IMR-90 (cell line): Measurements from ENCODE around the gene ABHD2. TPM values are rescaled to one million over a fixed set of nuclear protein-coding genes. Genes with fewer than 3 reads are reported as not detected.

ENCODE experiments used
- ATAC-seq: fragments of 200-7000 bp; cut with Tn5 transposase; 2 replicates; pipeline ENCODE4 v1.9.1; 2020; ENCODE audit warnings: low read depth, mild to moderate bottlenecking, moderate library complexity
- BruUV-seq: library from RNA; stranded (reverse); fragments of 400-500 nt; replicated peaks from 2 replicates; lab custom pipeline; 2021; lab: Mats Ljungman, UMichigan
- CTCF ChIA-PET: fragments of 300-600 bp; formaldehyde crosslinking; extraction: SDS; loops from one replicate; lab custom pipeline; 2021; ENCODE audit warnings: antibody characterized with exemption; lab: Yijun Ruan, JAX
- POLR2A ChIA-PET: fragments of 300-600 bp; sonication (Branson Sonifier 250); formaldehyde crosslinking; loops from one replicate; lab custom pipeline; 2022; ENCODE audit warnings: antibody characterized with exemption; ENCODE audit not compliant: unreplicated experiment; lab: Charles Lee
- DNase-seq: peaks from one replicate; pipeline ENCODE4 v3.0.0; 2013
- H2AFZ ChIP-seq: replicated peaks from 2 replicates; pipeline ENCODE3; 2013; ENCODE audit warnings: low read length, mild to moderate bottlenecking; ENCODE audit not compliant: poor library complexity
- H2AK5ac ChIP-seq: 2 replicates; pipeline ENCODE4 v1.6.1; 2013; ENCODE audit warnings: low read depth, low read length, inconsistent platforms
- H2AK9ac ChIP-seq: replicated peaks from 2 replicates; pipeline ENCODE3; 2013; ENCODE audit warnings: mild to moderate bottlenecking, low read depth, low read length, moderate library complexity; ENCODE audit not compliant: poor library complexity
- H2BK120ac ChIP-seq: 2 replicates; pipeline ENCODE4 v1.6.1; 2013; ENCODE audit warnings: low read depth, low read length, inconsistent platforms
- H2BK15ac ChIP-seq: 3 replicates; pipeline ENCODE4 v1.6.1; 2013; ENCODE audit warnings: low read depth, low read length, inconsistent platforms
- H2BK20ac ChIP-seq: 2 replicates; pipeline ENCODE4 v1.6.1; 2013; ENCODE audit warnings: low read depth, mild to moderate bottlenecking, inconsistent platforms, low read length, moderate library complexity
- H2BK5ac ChIP-seq: 2 replicates; pipeline ENCODE4 v1.6.1; 2013; ENCODE audit warnings: mild to moderate bottlenecking, low read depth, low read length, inconsistent platforms; ENCODE audit not compliant: poor library complexity, severe bottlenecking
- H3K14ac ChIP-seq: replicated peaks from 2 replicates; pipeline ENCODE4 v1.6.1; 2013; ENCODE audit warnings: low read depth, low read length, inconsistent platforms
- H3K18ac ChIP-seq: 2 replicates; pipeline ENCODE4 v1.6.1; 2013; ENCODE audit warnings: low read depth, low read length, control low read depth
- H3K23ac ChIP-seq: 2 replicates; pipeline ENCODE4 v1.6.1; 2013; ENCODE audit warnings: low read depth, low read length, inconsistent platforms
- H3K27ac ChIP-seq: 2 replicates; pipeline ENCODE4 v1.5.1; 2013; ENCODE audit warnings: mild to moderate bottlenecking, control low read depth, low read length; ENCODE audit not compliant: insufficient read depth
- H3K27me3 ChIP-seq: 2 replicates; pipeline ENCODE4 v1.6.1; 2013; ENCODE audit warnings: low read length; ENCODE audit not compliant: control insufficient read depth, insufficient read depth
- H3K36me3 ChIP-seq: 2 replicates; pipeline ENCODE4 v1.6.1; 2013; ENCODE audit warnings: low read length, mixed read lengths; ENCODE audit not compliant: control insufficient read depth, insufficient read depth
- H3K4ac ChIP-seq: 2 replicates; pipeline ENCODE4 v1.6.1; 2013; ENCODE audit warnings: low read depth, low read length, inconsistent platforms
- H3K4me1 ChIP-seq: 2 replicates; pipeline ENCODE4 v1.6.1; 2013; ENCODE audit warnings: low read length, mixed read lengths; ENCODE audit not compliant: control insufficient read depth, insufficient read depth
- H3K4me2 ChIP-seq: 2 replicates; pipeline ENCODE4 v1.6.1; 2013; ENCODE audit warnings: low read depth, mild to moderate bottlenecking, control low read depth, low read length, moderate library complexity
- H3K4me3 ChIP-seq: 2 replicates; pipeline ENCODE4 v1.5.1; 2013; ENCODE audit warnings: low read depth, mild to moderate bottlenecking, control low read depth, low read length, moderate library complexity; ENCODE audit not compliant: insufficient read depth
- H3K56ac ChIP-seq: 2 replicates; pipeline ENCODE4 v1.6.1; 2013; ENCODE audit warnings: low read length, inconsistent platforms; ENCODE audit not compliant: insufficient read depth; ENCODE audit errors: extremely low read depth
- H3K79me1 ChIP-seq, 2 experiments: 2 replicates each; pipeline ENCODE4 v1.6.1; 2013; ENCODE audit warnings: low read length in 2 of 2, inconsistent platforms in 1 of 2, low read depth in 1 of 2
- H3K9ac ChIP-seq: 2 replicates; pipeline ENCODE4 v1.6.1; 2013; ENCODE audit warnings: low read depth, low read length, control low read depth
- H3K9me1 ChIP-seq: 2 replicates; pipeline ENCODE4 v1.6.1; 2013; ENCODE audit warnings: low read length, inconsistent platforms; ENCODE audit not compliant: insufficient read depth
- H3K9me3 ChIP-seq: 2 replicates; pipeline ENCODE4 v1.6.1; 2013; ENCODE audit warnings: low read length; ENCODE audit not compliant: control insufficient read depth, insufficient read depth
- H4K20me1 ChIP-seq: 2 replicates; pipeline ENCODE4 v1.6.1; 2013; ENCODE audit warnings: low read length, inconsistent platforms; ENCODE audit not compliant: insufficient read depth
- H4K5ac ChIP-seq: 2 replicates; pipeline ENCODE4 v1.6.1; 2013; ENCODE audit warnings: mild to moderate bottlenecking, low read depth, low read length, control low read depth
- H4K8ac ChIP-seq, 2 experiments: 2 replicates each; pipeline ENCODE4 v1.6.1; 2013; ENCODE audit warnings: low read depth in 2 of 2, low read length in 2 of 2, control low read depth in 1 of 2, inconsistent platforms in 1 of 2
- H4K91ac ChIP-seq: 2 replicates; pipeline ENCODE4 v1.6.1; 2013; ENCODE audit warnings: low read depth, low read length, inconsistent platforms; ENCODE audit not compliant: insufficient read depth
- BHLHE40 ChIP-seq: fragments of 150-350 bp; IDR thresholded peaks from 2 replicates; pipeline ENCODE4 v1.6.1; 2016; ENCODE audit warnings: mild to moderate bottlenecking, low read depth, low read length
- ELK1 ChIP-seq: fragments of 150-350 bp; IDR thresholded peaks from 2 replicates; pipeline ENCODE4 v1.6.1; 2016; ENCODE audit warnings: low read depth, mild to moderate bottlenecking, low read length, moderate library complexity, borderline replicate concordance
- MAZ ChIP-seq: IDR thresholded peaks from 2 replicates; pipeline ENCODE4 v1.6.1; 2012; ENCODE audit warnings: low read depth, mild to moderate bottlenecking, low read length, improper control_type of control experiment, moderate library complexity, borderline replicate concordance
- MXI1 ChIP-seq: IDR thresholded peaks from 2 replicates; pipeline ENCODE4 v1.6.1; 2012; ENCODE audit warnings: low read depth, mild to moderate bottlenecking, low read length, moderate library complexity, borderline replicate concordance
- NFE2L2 ChIP-seq: fragments of 150-350 bp; IDR thresholded peaks from 2 replicates; pipeline ENCODE4 v1.6.1; 2016; ENCODE audit warnings: low read depth, mild to moderate bottlenecking, low read length
- USF2 ChIP-seq: fragments of 150-350 bp; IDR thresholded peaks from 2 replicates; pipeline ENCODE4 v1.6.1; 2017; ENCODE audit warnings: mild to moderate bottlenecking, antibody characterized with exemption, low read length, low read depth
- WGBS, 2 experiments: methylation state at CpG; one replicate each; pipeline versions ENCODE4 v1.1.5 to v1.1.7; 2013; ENCODE audit warnings: missing lambda C conversion rate in 2 of 2; ENCODE audit not compliant: insufficient read length in 1 of 2; ENCODE audit errors: extremely low coverage in 2 of 2; 5-methylcytosine and 5-hydroxymethylcytosine counted together
- dilution Hi-C: fragments of 300-500 bp; cut with HindIII; formaldehyde crosslinking; loops from one replicate; pipeline ENCODE4 v1.14.3; 2018; ENCODE audit warnings: low sequenced_read_pairs; ENCODE audit not compliant: unreplicated experiment
- in situ Hi-C: fragments of 300-500 bp; cut with MboI; formaldehyde crosslinking; loops from 3 replicates; pipeline ENCODE4 v1.14.3; 2019; ENCODE audit warnings: low sequenced_read_pairs, inconsistent platforms, mixed read lengths
- intact Hi-C: fragments of 100-400 bp; cut with micrococcal nuclease; formaldehyde crosslinking; loops from 2 replicates; pipeline ENCODE4 v1.10.0; 2022
- polyA plus RNA-seq, 3 experiments: library from polyadenylated mRNA; depleted of rRNA; stranded (reverse); fragments of >200 nt; gene quantifications; 2 replicates each; pipeline ENCODE4 v1.2.3, GENCODE V29; 2012; ENCODE audit warnings: low replicate concordance in 1 of 3
- total RNA-seq: library from RNA; depleted of rRNA; stranded (reverse); fragments of >200 nt; gene quantifications from 2 replicates; pipeline ENCODE4 v1.2.3, GENCODE V29; 2012

The ABHD2 gene
- total and polyA plus RNA-seq, 2 of the 4 experiments (the other 2 are of a cell fraction), result 31.2 to 62.9 TPM

- Histone ChIP-seq H2BK5ac (no peak overlapping the region), H3K4me1 (peaks cover 9% of the 10 kb centered on the region), H3K4ac (no peak overlapping the region), H4K91ac (no peak overlapping the region), H2AK9ac (no peak overlapping the region), H2AFZ (no peak overlapping the region), H3K9ac (no peak overlapping the region), H3K36me3 (peaks cover 19% of the 10 kb centered on the region), H2AK5ac (no peak overlapping the region), H2BK20ac (no peak overlapping the region), H2BK120ac (no peak overlapping the region), H3K9me3 (no peaks in the 10 kb centered on the region), H4K8ac (no peak overlapping the region), H3K79me1 (no peaks in the 10 kb centered on the region), H3K27ac (no peak overlapping the region), H3K23ac (no peak overlapping the region), H3K27me3 (no peaks in the 10 kb centered on the region), H3K4me2 (peak overlapping the region; percentile 4; the same call in 1 of the 2 replicates), H3K18ac (no peak overlapping the region), H3K56ac (no peak overlapping the region), H3K9me1 (0 out of 2 replicates have a peak, but pooled peaks cover 3% of the 10 kb centered on the region), H3K14ac (no peak overlapping the region), H3K4me3 (no peak overlapping the region), H4K20me1 (no peaks in the 10 kb centered on the region), H2BK15ac (no peak overlapping the region), H4K5ac (no peak overlapping the region)
- in situ Hi-C loops, result no loop called here
- WGBS, 2 experiments, result no CpG with 5 or more reads among the region's 3 CpGs
- POLR2A ChIA-PET, result no interaction called here
- BruUV-seq, result no TSS peak
- no peak for TF ChIP-seq USF2
- no peak for TF ChIP-seq MAZ
- no peak for TF ChIP-seq NFE2L2
- no peak for TF ChIP-seq MXI1
- TF ChIP-seq BHLHE40, result no peak
- no peak for TF ChIP-seq ELK1
- dilution Hi-C loops, result no loop called here
- ATAC-seq, result 0 out of 2 replicates have a peak, but pooled peaks have one; percentile 37
- intact Hi-C loops, result no loop called here
- DNase-seq, result no peak
- CTCF ChIA-PET, result interaction anchor here (2.1 kb wide), 1 partner anchor 8 kb away, joined by 8 read pairs; no protein-coding TSS in a partner anchor
Measured at GRCh38 chr15:89198934-89199333, 110.7 kb downstream of the ABHD2 start.
